ENCODE measurements around the gene PPP1R13L.

PPP1R13L gene

GRCh38 chr19:45406226-45407090 lies 1.6 kb upstream of the PPP1R13L start, which contains the start of gene POLR1G (continued):
- TF ChIP-seq ZNF324 (tag by site-specific recombination; IDR thresholded peaks at IDR 0.05) (peak; percentile 77), ZBTB17 (tag by site-specific recombination; IDR thresholded peaks at IDR 0.05) (peak; percentile 71; the same call in 1 of the 2 replicates), ZNF777 (tag by site-specific recombination; IDR thresholded peaks at IDR 0.05; ENCODE audit: borderline replicate concordance) (peak; percentile 94), ZNF623 (tag by site-specific recombination; IDR thresholded peaks at IDR 0.05) (0 out of 2 replicates have a peak, but pooled peaks have one; percentile 16), KLF16 (tag by site-specific recombination; IDR thresholded peaks at IDR 0.05) (peak; percentile 99), ZNF501 (tag by site-specific recombination; IDR thresholded peaks at IDR 0.05) (peak; percentile 73; the same call in 1 of the 2 replicates), ZNF16 (tag by site-specific recombination; IDR thresholded peaks at IDR 0.05; ENCODE audit: low read depth) (no peak), ZNF350 (tag by site-specific recombination; IDR thresholded peaks at IDR 0.05) (peak; percentile 13; the same call in 1 of the 2 replicates), ZBTB10 (tag by site-specific recombination; IDR thresholded peaks at IDR 0.05) (peak; percentile 93), SCRT1 (tag by site-specific recombination; IDR thresholded peaks at IDR 0.05; ENCODE audit: borderline replicate concordance) (0 out of 2 replicates have a peak, but pooled peaks have one; percentile 17), ZNF549 (tag by site-specific recombination; IDR thresholded peaks at IDR 0.05) (no peak), ZNF248 (tag by site-specific recombination; IDR thresholded peaks at IDR 0.05) (no peak), KLF8 (tag by site-specific recombination; IDR thresholded peaks at IDR 0.05) (peak; percentile 94), GLIS1 (tag by site-specific recombination; IDR thresholded peaks at IDR 0.05) (peak; percentile 8; the same call in 1 of the 2 replicates), ZFP69B (tag by site-specific recombination; IDR thresholded peaks at IDR 0.05) (peak; percentile 97), ZNF394 (tag by site-specific recombination; IDR thresholded peaks at IDR 0.05; ENCODE audit: borderline replicate concordance) (peak; percentile 46; the same call in 1 of the 2 replicates), ZBTB8A (tag by site-specific recombination; IDR thresholded peaks at IDR 0.05) (0 out of 2 replicates have a peak, but pooled peaks have one; percentile 32), EGR2 (tag by site-specific recombination; IDR thresholded peaks at IDR 0.05; ENCODE audit: low read depth) (0 out of 2 replicates have a peak, but pooled peaks have one; percentile 53), ZEB2 (tag by site-specific recombination; IDR thresholded peaks at IDR 0.05) (0 out of 2 replicates have a peak, but pooled peaks have one; percentile 9), GLI4 (tag by site-specific recombination; IDR thresholded peaks at IDR 0.05) (no peak; the same call in 1 of the 2 replicates), WT1 (tag by site-specific recombination; IDR thresholded peaks at IDR 0.05) (peak; percentile 43; the same call in 1 of the 2 replicates), ZNF660 (tag by site-specific recombination; IDR thresholded peaks at IDR 0.05) (peak; percentile 55), ZNF335 (tag by site-specific recombination; conservative IDR thresholded peaks at IDR 0.05) (peak; percentile 81), ZNF24 (tag by site-specific recombination; IDR thresholded peaks at IDR 0.05) (no peak), ZNF555 (tag by site-specific recombination; conservative IDR thresholded peaks at IDR 0.05) (no peak), MYNN (tag by site-specific recombination; IDR thresholded peaks at IDR 0.05; ENCODE audit: borderline replicate concordance) (no peak), PATZ1 (tag by site-specific recombination; IDR thresholded peaks at IDR 0.05) (peak; percentile 76), ZBTB48 (tag by site-specific recombination; IDR thresholded peaks at IDR 0.05) (peak; percentile 81; the same call in 1 of the 2 replicates), SP2 (tag by site-specific recombination; IDR thresholded peaks at IDR 0.05) (0 out of 2 replicates have a peak, but pooled peaks have one; percentile 39), ZNF2 (tag by site-specific recombination; IDR thresholded peaks at IDR 0.05) (0 out of 2 replicates have a peak, but pooled peaks have one; percentile 50)
- TF ChIP-seq, protein P1, sequence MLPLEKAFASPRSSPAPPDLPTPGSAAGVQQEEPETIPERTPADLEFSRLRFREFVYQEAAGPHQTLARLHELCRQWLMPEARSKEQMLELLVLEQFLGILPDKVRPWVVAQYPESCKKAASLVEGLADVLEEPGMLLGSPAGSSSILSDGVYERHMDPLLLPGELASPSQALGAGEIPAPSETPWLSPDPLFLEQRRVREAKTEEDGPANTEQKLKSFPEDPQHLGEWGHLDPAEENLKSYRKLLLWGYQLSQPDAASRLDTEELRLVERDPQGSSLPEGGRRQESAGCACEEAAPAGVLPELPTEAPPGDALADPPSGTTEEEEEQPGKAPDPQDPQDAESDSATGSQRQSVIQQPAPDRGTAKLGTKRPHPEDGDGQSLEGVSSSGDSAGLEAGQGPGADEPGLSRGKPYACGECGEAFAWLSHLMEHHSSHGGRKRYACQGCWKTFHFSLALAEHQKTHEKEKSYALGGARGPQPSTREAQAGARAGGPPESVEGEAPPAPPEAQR (tag by site-specific recombination; IDR thresholded peaks at IDR 0.05) = peak; percentile 42; the same call in 1 of the 2 replicates
- TF ChIP-seq, protein P2, sequence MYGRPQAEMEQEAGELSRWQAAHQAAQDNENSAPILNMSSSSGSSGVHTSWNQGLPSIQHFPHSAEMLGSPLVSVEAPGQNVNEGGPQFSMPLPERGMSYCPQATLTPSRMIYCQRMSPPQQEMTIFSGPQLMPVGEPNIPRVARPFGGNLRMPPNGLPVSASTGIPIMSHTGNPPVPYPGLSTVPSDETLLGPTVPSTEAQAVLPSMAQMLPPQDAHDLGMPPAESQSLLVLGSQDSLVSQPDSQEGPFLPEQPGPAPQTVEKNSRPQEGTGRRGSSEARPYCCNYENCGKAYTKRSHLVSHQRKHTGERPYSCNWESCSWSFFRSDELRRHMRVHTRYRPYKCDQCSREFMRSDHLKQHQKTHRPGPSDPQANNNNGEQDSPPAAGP (tag by site-specific recombination; IDR thresholded peaks at IDR 0.05) = peak; percentile 69

Data from HEK293 (cell line).